Measurements from ENCODE around the gene ZNF513. TPM values are rescaled to one million over a fixed set of nuclear protein-coding genes. Genes with fewer than 3 reads are reported as not detected.
A peak's percentile ranks its signal among the peaks of the same experiment; 100 is the strongest.
"Not testable (repeated sequence)": the region's sequence is repeated elsewhere in the genome, so short reads cannot be mapped to it uniquely, and the experiment has no call there.

Gene ZNF513
- total and polyA plus RNA-seq, 2 donors (not counting 1 experiment from before 2014, with no cell fraction given), result 29.0 to 36.8 TPM

DNA sequence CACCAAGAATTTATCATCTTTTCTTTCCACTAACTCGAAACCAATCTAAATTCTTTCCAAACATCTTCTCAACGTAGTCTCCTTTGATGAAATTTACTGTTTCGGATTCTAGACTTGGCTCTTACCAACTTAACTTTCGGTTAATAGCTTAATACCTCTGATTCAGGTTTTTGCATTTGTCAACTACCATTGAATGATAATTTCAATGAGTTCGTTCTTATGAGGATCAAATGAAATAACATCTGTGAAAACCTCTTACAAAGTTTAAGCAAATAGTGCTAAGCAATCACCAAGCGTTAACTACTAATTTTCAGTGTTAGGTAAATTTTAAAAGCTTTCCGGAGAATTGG lies 47.3 kb upstream of the ZNF513 start:
- POLR2A ChIA-PET, result interaction anchor here (1.0 to 3.5 kb wide), 4 partner anchors 18 to 376 kb away, joined by 3 to 28 read pairs (median 5); partner anchors contain the start of genes AGBL5 and PPM1G
- CTCF ChIA-PET, result interaction anchor here (0.7 to 5.0 kb wide), 7 partner anchors 12 to 71 kb away, joined by 3 to 31 read pairs (median 4); partner anchors contain the start of genes EIF2B4, PPM1G, SNX17 and ZNF513
- Mint-ChIP-seq H3K27ac (peak overlapping the region; percentile 97), H3K9me3 (ENCODE audit: insufficient read depth) (no peaks in the 10 kb centered on the region), H3K27me3 (no peaks in the 10 kb centered on the region), H3K4me1 (peaks cover 29% of the 10 kb centered on the region), H3K4me3 (peak overlapping the region; percentile 96)
- peak overlapping the region; percentile 68 to 98 (median 88) for H3K4me3 ChIP-seq (ENCODE audit: control extremely low read depth in 1 of 5, extremely low read depth in 1 of 5, insufficient read depth in 1 of 5, low read depth in 2 of 5, low read length in 4 of 5)
- H3K4me1 ChIP-seq (ENCODE audit: control insufficient read depth in 2 of 2, insufficient read depth in 2 of 2, low read length in 2 of 2), result peaks cover 15 to 21% of the 10 kb centered on the region in 2 donors
- peaks cover 39% of the 10 kb centered on the region for H3K79me2 ChIP-seq (ENCODE audit: control insufficient read depth, insufficient read depth, low read length)
- peak overlapping the region; percentile 96 for H3K4me2 ChIP-seq (replicated peaks; ENCODE audit: low read depth, low read length, poor library complexity, severe bottlenecking)
- peaks cover 39% of the 10 kb centered on the region for H4K20me1 ChIP-seq (ENCODE audit: control insufficient read depth, insufficient read depth, low read length, poor library complexity, severe bottlenecking)
- ATAC-seq (ENCODE audit: low read depth) (no peak), DNase-seq (no peak)
- H3K27me3 ChIP-seq (replicated peaks in 1 of 4; ENCODE audit: control extremely low read depth in 1 of 4, control insufficient read depth in 3 of 4, insufficient read depth in 4 of 4, low read length in 3 of 4), result no peaks in the 10 kb centered on the region
- peak overlapping the region; percentile 82 to 86 for H3K27ac ChIP-seq (ENCODE audit: low read length in 2 of 2)
- intact Hi-C loops (cut with micrococcal nuclease), result loop anchor here (1.0 to 5.0 kb wide), 10 partner anchors 14 to 342 kb away; partner anchors contain the start of genes CCDC121, EIF2B4, GPN1 and GTF3C2
- no peaks in the 10 kb centered on the region for H3K36me3 ChIP-seq (replicated peaks in 1 of 2; ENCODE audit: control extremely low read depth in 1 of 2, control insufficient read depth in 1 of 2, extremely low read depth in 1 of 2, insufficient read depth in 2 of 2, low read length in 1 of 2)
- H3K9ac ChIP-seq (ENCODE audit: low read length), result peak overlapping the region; percentile 98
- WGBS (ENCODE audit: insufficient coverage), result 54% methylated on average over 3 of the region's 7 CpGs
- peak overlapping the region; percentile 100 for H2AFZ ChIP-seq (ENCODE audit: insufficient read depth, low read depth, low read length, poor library complexity, severe bottlenecking)
- no peaks in the 10 kb centered on the region for H3K9me3 ChIP-seq (ENCODE audit: control extremely low read depth in 1 of 3, control insufficient read depth in 2 of 3, insufficient read depth in 1 of 3, low read length in 2 of 3)
- no peak for TF ChIP-seq EZH2 (IDR thresholded peaks at IDR 0.05; ENCODE audit: borderline replicate concordance, insufficient read depth, low read depth, low read length, poor library complexity, severe bottlenecking)
- TF ChIP-seq, protein P1, sequence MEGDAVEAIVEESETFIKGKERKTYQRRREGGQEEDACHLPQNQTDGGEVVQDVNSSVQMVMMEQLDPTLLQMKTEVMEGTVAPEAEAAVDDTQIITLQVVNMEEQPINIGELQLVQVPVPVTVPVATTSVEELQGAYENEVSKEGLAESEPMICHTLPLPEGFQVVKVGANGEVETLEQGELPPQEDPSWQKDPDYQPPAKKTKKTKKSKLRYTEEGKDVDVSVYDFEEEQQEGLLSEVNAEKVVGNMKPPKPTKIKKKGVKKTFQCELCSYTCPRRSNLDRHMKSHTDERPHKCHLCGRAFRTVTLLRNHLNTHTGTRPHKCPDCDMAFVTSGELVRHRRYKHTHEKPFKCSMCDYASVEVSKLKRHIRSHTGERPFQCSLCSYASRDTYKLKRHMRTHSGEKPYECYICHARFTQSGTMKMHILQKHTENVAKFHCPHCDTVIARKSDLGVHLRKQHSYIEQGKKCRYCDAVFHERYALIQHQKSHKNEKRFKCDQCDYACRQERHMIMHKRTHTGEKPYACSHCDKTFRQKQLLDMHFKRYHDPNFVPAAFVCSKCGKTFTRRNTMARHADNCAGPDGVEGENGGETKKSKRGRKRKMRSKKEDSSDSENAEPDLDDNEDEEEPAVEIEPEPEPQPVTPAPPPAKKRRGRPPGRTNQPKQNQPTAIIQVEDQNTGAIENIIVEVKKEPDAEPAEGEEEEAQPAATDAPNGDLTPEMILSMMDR (IDR thresholded peaks at IDR 0.05), result no peak

DNA sequence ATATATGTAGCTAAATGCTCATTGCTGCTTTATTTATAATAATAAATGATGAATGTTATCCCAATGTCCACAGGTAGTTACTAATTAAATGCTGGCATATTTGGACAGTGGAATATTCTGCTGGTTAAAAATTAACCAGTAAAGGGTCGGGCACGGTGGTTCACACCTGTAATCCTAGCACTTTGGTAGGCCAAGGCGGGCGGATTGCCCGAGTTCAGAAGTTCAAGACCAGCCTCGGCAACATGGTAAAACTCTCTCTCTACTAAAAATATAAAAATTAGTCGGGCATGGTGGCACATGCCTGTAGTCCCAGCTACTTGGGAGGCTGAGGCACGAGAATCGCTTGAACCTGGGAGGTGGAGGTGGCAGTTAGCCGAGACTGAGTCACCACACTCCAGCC lies 44.5 kb upstream of the ZNF513 start:
- not testable (repeated sequence) for H3K9me3 ChIP-seq (ENCODE audit: control extremely low read depth in 1 of 3, control insufficient read depth in 2 of 3, insufficient read depth in 1 of 3, low read length in 2 of 3); DNase-seq; ATAC-seq (ENCODE audit: low read depth); H3K4me3 Mint-ChIP-seq; H3K9me3 Mint-ChIP-seq (ENCODE audit: insufficient read depth); H3K9ac ChIP-seq (ENCODE audit: low read length); H3K27me3 Mint-ChIP-seq; H3K27ac Mint-ChIP-seq; H3K27ac ChIP-seq (ENCODE audit: low read length in 2 of 2); H3K27me3 ChIP-seq (replicated peaks in 1 of 4; ENCODE audit: control extremely low read depth in 1 of 4, control insufficient read depth in 3 of 4, insufficient read depth in 4 of 4, low read length in 3 of 4); H3K36me3 ChIP-seq (replicated peaks in 1 of 2; ENCODE audit: control extremely low read depth in 1 of 2, control insufficient read depth in 1 of 2, extremely low read depth in 1 of 2, insufficient read depth in 2 of 2, low read length in 1 of 2); H2AFZ ChIP-seq (ENCODE audit: insufficient read depth, low read depth, low read length, poor library complexity, severe bottlenecking); H3K4me2 ChIP-seq (replicated peaks; ENCODE audit: low read depth, low read length, poor library complexity, severe bottlenecking); H3K4me3 ChIP-seq (ENCODE audit: control extremely low read depth in 1 of 5, extremely low read depth in 1 of 5, insufficient read depth in 1 of 5, low read depth in 2 of 5, low read length in 4 of 5)
- peaks cover 11% of the 10 kb centered on the region for H3K79me2 ChIP-seq (ENCODE audit: control insufficient read depth, insufficient read depth, low read length)
- H4K20me1 ChIP-seq (ENCODE audit: control insufficient read depth, insufficient read depth, low read length, poor library complexity, severe bottlenecking), result peaks cover 11% of the 10 kb centered on the region
- H3K4me1 ChIP-seq (ENCODE audit: control insufficient read depth in 2 of 2, insufficient read depth in 2 of 2, low read length in 2 of 2), result peaks cover 13 to 16% of the 10 kb centered on the region in 2 donors
- CTCF ChIA-PET, result interaction anchor here (1.1 kb wide), 1 partner anchor 15 kb away, joined by 3 read pairs; no protein-coding TSS in a partner anchor
- peaks cover 17% of the 10 kb centered on the region for H3K4me1 Mint-ChIP-seq
- POLR2A ChIA-PET, result interaction anchor here (0.6 kb wide), 1 partner anchor 17 kb away, joined by 3 read pairs; no protein-coding TSS in a partner anchor
- WGBS (ENCODE audit: insufficient coverage), result 95% methylated on average over 6 of the region's 10 CpGs
- intact Hi-C loops (cut with micrococcal nuclease), result loop anchor here (5.0 kb wide), 1 partner anchor 202 kb away; the partner anchor contains the start of genes CCDC121 and GPN1
